H9 (cell line): ENCODE measurements around the gene ATG4B. TPM values are rescaled to one million over a fixed set of nuclear protein-coding genes. Genes with fewer than 3 reads are reported as not detected.

Source experiments
- DNase-seq: peaks from one replicate; pipeline ENCODE4 v3.0.0-alpha.2; 2017
- H2AFZ ChIP-seq: one replicate; pipeline ENCODE4 v1.6.1; 2013; ENCODE audit warnings: mild to moderate bottlenecking, low read length, control low read depth, moderate library complexity
- H2AK5ac ChIP-seq: 2 replicates; pipeline ENCODE4 v1.6.1; 2013; ENCODE audit warnings: low read length, control low read depth, mixed read lengths; ENCODE audit not compliant: insufficient read length
- H2BK120ac ChIP-seq: one replicate; pipeline ENCODE4 v1.6.1; 2013; ENCODE audit warnings: low read depth, mild to moderate bottlenecking, low read length, control low read depth, inconsistent platforms; ENCODE audit not compliant: poor library complexity, severe bottlenecking
- H2BK12ac ChIP-seq: 2 replicates; pipeline ENCODE4 v1.6.1; 2013; ENCODE audit warnings: low read length, control low read depth, mixed read lengths, low read depth; ENCODE audit not compliant: insufficient read length
- H2BK15ac ChIP-seq: 2 replicates; pipeline ENCODE4 v1.6.1; 2013; ENCODE audit warnings: low read depth, low read length, control low read depth
- H2BK20ac ChIP-seq: one replicate; pipeline ENCODE4 v1.6.1; 2013; ENCODE audit warnings: low read depth, mild to moderate bottlenecking, low read length, control low read depth, inconsistent platforms; ENCODE audit not compliant: poor library complexity, severe bottlenecking
- H2BK5ac ChIP-seq: 2 replicates; pipeline ENCODE4 v1.6.1; 2013; ENCODE audit warnings: low read length, control low read depth, mixed read lengths; ENCODE audit not compliant: insufficient read length
- H3K14ac ChIP-seq: 2 replicates; pipeline ENCODE4 v1.6.1; 2013; ENCODE audit warnings: low read length, control low read depth; ENCODE audit not compliant: insufficient read depth
- H3K18ac ChIP-seq: 2 replicates; pipeline ENCODE4 v1.6.1; 2013; ENCODE audit warnings: low read depth, mild to moderate bottlenecking, mixed read lengths, low read length, control low read depth; ENCODE audit not compliant: insufficient read length
- H3K23ac ChIP-seq: 2 replicates; pipeline ENCODE4 v1.6.1; 2013; ENCODE audit warnings: low read length, control low read depth, mixed read lengths, low read depth; ENCODE audit not compliant: insufficient read length
- H3K23me2 ChIP-seq: 2 replicates; pipeline ENCODE4 v1.6.1; 2013; ENCODE audit warnings: low read depth, mild to moderate bottlenecking, mixed read lengths, low read length, control low read depth; ENCODE audit not compliant: insufficient read length, poor library complexity, severe bottlenecking
- H3K27ac ChIP-seq: 2 replicates; pipeline ENCODE4 v1.5.1; 2013; ENCODE audit warnings: low read length, control low read depth, mixed read lengths, low read depth; ENCODE audit not compliant: insufficient read length
- H3K27me3 ChIP-seq: 2 replicates; pipeline ENCODE4 v1.6.1; 2013; ENCODE audit warnings: low read length, control low read depth, inconsistent platforms; ENCODE audit not compliant: insufficient read depth
- H3K4ac ChIP-seq: 2 replicates; pipeline ENCODE4 v1.6.1; 2013; ENCODE audit warnings: low read depth, mild to moderate bottlenecking, control low read depth, inconsistent platforms, low read length, moderate library complexity
- H3K4me1 ChIP-seq: 2 replicates; pipeline ENCODE4 v1.6.1; 2013; ENCODE audit warnings: low read length, control low read depth, inconsistent platforms; ENCODE audit not compliant: insufficient read depth
- H3K4me2 ChIP-seq: 2 replicates; pipeline ENCODE4 v1.6.1; 2013; ENCODE audit warnings: low read length, control low read depth, mixed read lengths; ENCODE audit not compliant: insufficient read length, insufficient read depth
- H3K56ac ChIP-seq: 2 replicates; pipeline ENCODE4 v1.6.1; 2013; ENCODE audit warnings: low read depth, mild to moderate bottlenecking, mixed read lengths, low read length, control low read depth; ENCODE audit not compliant: insufficient read length
- H3K79me1 ChIP-seq: 2 replicates; pipeline ENCODE4 v1.6.1; 2013; ENCODE audit warnings: low read depth, mild to moderate bottlenecking, moderate library complexity, low read length, control low read depth, inconsistent platforms; ENCODE audit not compliant: insufficient read depth, poor library complexity, severe bottlenecking
- H3K79me2 ChIP-seq: 2 replicates; pipeline ENCODE4 v1.6.1; 2013; ENCODE audit warnings: low read length, control low read depth, inconsistent platforms; ENCODE audit not compliant: insufficient read depth
- H3K9ac ChIP-seq: 2 replicates; pipeline ENCODE4 v1.6.1; 2013; ENCODE audit warnings: low read length, control low read depth, mixed read lengths; ENCODE audit not compliant: insufficient read length; ENCODE audit errors: extremely low read depth
- H3K9me3 ChIP-seq: one replicate; pipeline ENCODE4 v1.6.1; 2013; ENCODE audit warnings: low read depth, low read length, inconsistent platforms; ENCODE audit not compliant: control insufficient read depth
- H3T11ph ChIP-seq: one replicate; pipeline ENCODE4 v1.6.1; 2013; ENCODE audit warnings: mild to moderate bottlenecking, low read length, control low read depth, inconsistent platforms
- H4K20me1 ChIP-seq: one replicate; pipeline ENCODE4 v1.6.1; 2013; ENCODE audit not compliant: control insufficient read depth, insufficient read length, insufficient read depth
- H4K5ac ChIP-seq: 2 replicates; pipeline ENCODE4 v1.6.1; 2013; ENCODE audit warnings: low read depth, mild to moderate bottlenecking, mixed read lengths, low read length, control low read depth; ENCODE audit not compliant: insufficient read length
- H4K8ac ChIP-seq: replicated peaks from 2 replicates; pipeline ENCODE4 v1.6.1; 2013; ENCODE audit warnings: low read length, control low read depth, mixed read lengths, low read depth; ENCODE audit not compliant: insufficient read length
- H4K91ac ChIP-seq: 2 replicates; pipeline ENCODE4 v1.6.1; 2013; ENCODE audit warnings: low read depth, mild to moderate bottlenecking, moderate library complexity, mixed read lengths, low read length, control low read depth; ENCODE audit not compliant: insufficient read length
- H3K27ac Mint-ChIP-seq, 3 experiments: 2 replicates in 2 of 3; 3 replicates in 1 of 3; pipeline ENCODE4 v1.8.0; 2020 to 2021; ENCODE audit warnings: mixed read lengths in 3 of 3, mild to moderate bottlenecking in 1 of 3, moderate library complexity in 1 of 3
- H3K27me3 Mint-ChIP-seq: 2 replicates; pipeline ENCODE4 v1.8.0; 2021; ENCODE audit warnings: low read depth, mild to moderate bottlenecking, moderate library complexity, mixed read lengths
- H3K36me3 Mint-ChIP-seq, 3 experiments: 2 replicates in 2 of 3; 3 replicates in 1 of 3; pipeline ENCODE4 v1.8.0; 2020 to 2021; ENCODE audit warnings: low read depth in 3 of 3, mixed read lengths in 3 of 3; ENCODE audit not compliant: insufficient read depth in 1 of 3
- H3K4me1 Mint-ChIP-seq, 2 experiments: 2 replicates each; pipeline ENCODE4 v1.8.0; 2020; ENCODE audit warnings: mixed read lengths in 2 of 2
- H3K4me3 Mint-ChIP-seq, 2 experiments: 2 replicates in 1 of 2; 3 replicates in 1 of 2; pipeline ENCODE4 v1.8.0; 2020 to 2021; ENCODE audit warnings: mild to moderate bottlenecking in 2 of 2, mixed read lengths in 2 of 2, moderate library complexity in 1 of 2
- H3K9me3 Mint-ChIP-seq, 2 experiments: 2 replicates in 1 of 2; 3 replicates in 1 of 2; pipeline ENCODE4 v1.8.0; 2020; ENCODE audit warnings: mild to moderate bottlenecking in 2 of 2, mixed read lengths in 2 of 2, moderate library complexity in 1 of 2
- WGBS: extraction: QIAGEN DNeasy Blood & Tissue Kit; methylation state at CpG from one replicate; pipeline ENCODE4 v1.1.7; 2013; ENCODE audit warnings: missing lambda C conversion rate, low lambda C conversion rate, mixed read lengths; ENCODE audit not compliant: insufficient read length; ENCODE audit errors: extremely low coverage; 5-methylcytosine and 5-hydroxymethylcytosine counted together
- total RNA-seq: library from RNA; stranded (reverse); gene quantifications from 2 replicates; pipeline ENCODE4 v1.2.1, GENCODE V29; 2021
- TF ChIP-seq, protein P1 (sequence below): fragments of 200-600 bp; sonication (generic); conservative IDR thresholded peaks from 3 replicates; pipeline ENCODE4 v1.8.0; 2021; ENCODE audit warnings: antibody characterized with exemption, mild to moderate bottlenecking

The ATG4B gene
- total RNA-seq, 1 experiment from 2014 or later: 105 TPM

- H3K9me3 Mint-ChIP-seq: no peaks in the 10 kb centered on the region
- H3K23me2 ChIP-seq: no peaks in the 10 kb centered on the region
- H2BK15ac ChIP-seq: no peak overlapping the region
- no peak overlapping the region for H2BK5ac ChIP-seq
- no peak overlapping the region for H2BK20ac ChIP-seq
- H3K9ac ChIP-seq: no peak overlapping the region
- no peak overlapping the region for H4K5ac ChIP-seq
- H2BK120ac ChIP-seq: no peak overlapping the region
- no CpG with 5 or more reads among the region's 15 CpGs for WGBS
- no peak overlapping the region for H2BK12ac ChIP-seq
- peak overlapping the region in 1 of 3 experiments; percentile 74; a peak in 1 of 7 replicates for H3K27ac Mint-ChIP-seq
- no peaks in the 10 kb centered on the region for H3K9me3 ChIP-seq
- peak; percentile 79 for DNase-seq
- no peak overlapping the region for H4K91ac ChIP-seq
- no peak overlapping the region for H2AFZ ChIP-seq
- H3K27me3 ChIP-seq: no peaks in the 10 kb centered on the region
- H3K18ac ChIP-seq: no peak overlapping the region
- H4K20me1 ChIP-seq: no peaks in the 10 kb centered on the region
- H2AK5ac ChIP-seq: no peak overlapping the region
- no peak overlapping the region for H3K14ac ChIP-seq
- no peak overlapping the region for H3K4ac ChIP-seq
- H3K4me2 ChIP-seq: no peak overlapping the region
- no peak overlapping the region for H3K27ac ChIP-seq
- TF ChIP-seq, protein P1, sequence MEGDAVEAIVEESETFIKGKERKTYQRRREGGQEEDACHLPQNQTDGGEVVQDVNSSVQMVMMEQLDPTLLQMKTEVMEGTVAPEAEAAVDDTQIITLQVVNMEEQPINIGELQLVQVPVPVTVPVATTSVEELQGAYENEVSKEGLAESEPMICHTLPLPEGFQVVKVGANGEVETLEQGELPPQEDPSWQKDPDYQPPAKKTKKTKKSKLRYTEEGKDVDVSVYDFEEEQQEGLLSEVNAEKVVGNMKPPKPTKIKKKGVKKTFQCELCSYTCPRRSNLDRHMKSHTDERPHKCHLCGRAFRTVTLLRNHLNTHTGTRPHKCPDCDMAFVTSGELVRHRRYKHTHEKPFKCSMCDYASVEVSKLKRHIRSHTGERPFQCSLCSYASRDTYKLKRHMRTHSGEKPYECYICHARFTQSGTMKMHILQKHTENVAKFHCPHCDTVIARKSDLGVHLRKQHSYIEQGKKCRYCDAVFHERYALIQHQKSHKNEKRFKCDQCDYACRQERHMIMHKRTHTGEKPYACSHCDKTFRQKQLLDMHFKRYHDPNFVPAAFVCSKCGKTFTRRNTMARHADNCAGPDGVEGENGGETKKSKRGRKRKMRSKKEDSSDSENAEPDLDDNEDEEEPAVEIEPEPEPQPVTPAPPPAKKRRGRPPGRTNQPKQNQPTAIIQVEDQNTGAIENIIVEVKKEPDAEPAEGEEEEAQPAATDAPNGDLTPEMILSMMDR: peak; percentile 70
- H4K8ac ChIP-seq: no peak overlapping the region
- no peaks in the 10 kb centered on the region for H3K27me3 Mint-ChIP-seq
- no peak overlapping the region for H3T11ph ChIP-seq
- no peaks in the 10 kb centered on the region for H3K79me2 ChIP-seq
- H3K4me1 ChIP-seq: no peaks in the 10 kb centered on the region
- peaks cover 17 to 48% (median 37%) of the 10 kb centered on the region in 3 experiments; a peak in 6 of 7 replicates for H3K36me3 Mint-ChIP-seq
- no peak overlapping the region for H3K4me3 Mint-ChIP-seq
- H3K23ac ChIP-seq: no peak overlapping the region
- no peak overlapping the region for H3K56ac ChIP-seq
- H3K4me1 Mint-ChIP-seq: 0 out of 4 replicates have a peak, but pooled peaks cover 0 to 2% of the 10 kb centered on the region in 2 experiments
- no peaks in the 10 kb centered on the region for H3K79me1 ChIP-seq
Observed at GRCh38 chr2:241595600-241596140, 41.8 kb upstream of the ATG4B start.
